Ectodermal cell (in vitro differentiated cells): ENCODE data around the gene CWC27.
"Not testable (repeated sequence)": the region's sequence is repeated elsewhere in the genome, so short reads cannot be mapped to it uniquely, and the experiment has no call there.

Experiments used
- H3K27ac ChIP-seq: 2 replicates; pipeline ENCODE4 v1.7.0; 2013; ENCODE audit warnings: mild to moderate bottlenecking, low read depth, low read length; ENCODE audit not compliant: insufficient read depth, poor library complexity, severe bottlenecking
- H3K27me3 ChIP-seq: 2 replicates; pipeline ENCODE4 v1.7.0; 2013; ENCODE audit warnings: mild to moderate bottlenecking, low read length; ENCODE audit not compliant: insufficient read depth, control insufficient read depth, poor library complexity, severe bottlenecking
- H3K36me3 ChIP-seq: one replicate; pipeline ENCODE4 v1.7.0; 2013; ENCODE audit warnings: low read length; ENCODE audit not compliant: control insufficient read depth, insufficient read depth
- H3K4me1 ChIP-seq: one replicate; pipeline ENCODE4 v1.7.0; 2013; ENCODE audit warnings: low read length; ENCODE audit not compliant: control insufficient read depth, insufficient read depth
- H3K4me3 ChIP-seq: 2 replicates; pipeline ENCODE4 v1.7.0; 2013; ENCODE audit warnings: low read depth, low read length, control low read depth; ENCODE audit not compliant: insufficient read depth
- H3K9me3 ChIP-seq: 2 replicates; pipeline ENCODE4 v1.7.0; 2013; ENCODE audit warnings: mild to moderate bottlenecking, low read length, moderate library complexity; ENCODE audit not compliant: control insufficient read depth
- WGBS, 2 experiments: methylation state at CpG; one replicate each; pipeline ENCODE4 v1.1.7; 2013; ENCODE audit warnings: missing lambda C conversion rate in 2 of 2; 5-methylcytosine and 5-hydroxymethylcytosine counted together

The CWC27 gene

GRCh38 chr5:64895748-64896147 is 127.0 kb downstream of the CWC27 start:
- no peaks in the 10 kb centered on the region for H3K4me1 ChIP-seq
- WGBS, 2 experiments, result 80 to 100% methylated on average over 1 of the region's 2 CpGs
- H3K4me3 ChIP-seq, result no peak overlapping the region
- H3K9me3 ChIP-seq, result no peaks in the 10 kb centered on the region
- H3K27ac ChIP-seq, result no peak overlapping the region
- no peaks in the 10 kb centered on the region for H3K36me3 ChIP-seq
- no peaks in the 10 kb centered on the region for H3K27me3 ChIP-seq

DNA sequence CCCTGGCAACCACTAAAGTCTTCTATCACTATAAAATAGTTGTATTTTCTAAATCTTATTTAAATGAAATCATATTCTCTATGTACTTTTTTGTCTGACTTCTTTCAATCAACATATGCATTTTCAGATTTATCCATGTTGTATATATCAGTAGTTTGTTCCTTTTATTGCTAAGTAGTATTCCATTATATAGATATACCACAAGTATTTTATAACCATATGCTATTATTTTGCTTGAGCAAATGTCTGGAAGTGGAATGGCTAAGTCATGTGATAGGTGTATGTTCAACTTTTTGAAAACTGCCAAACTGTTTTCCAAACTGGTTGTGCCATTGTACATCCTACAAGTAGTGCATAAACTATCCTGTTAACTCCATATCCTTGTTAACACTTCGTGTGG is 131.1 kb downstream of the CWC27 start:
- Histone ChIP-seq H3K4me3 (no peak overlapping the region), H3K27ac (no peak overlapping the region), H3K4me1 (no peaks in the 10 kb centered on the region), H3K27me3 (no peaks in the 10 kb centered on the region), H3K36me3 (no peaks in the 10 kb centered on the region), H3K9me3 (no peaks in the 10 kb centered on the region)
- WGBS, 2 experiments, result 100% methylated on average over 1 of the region's 1 CpG

DNA sequence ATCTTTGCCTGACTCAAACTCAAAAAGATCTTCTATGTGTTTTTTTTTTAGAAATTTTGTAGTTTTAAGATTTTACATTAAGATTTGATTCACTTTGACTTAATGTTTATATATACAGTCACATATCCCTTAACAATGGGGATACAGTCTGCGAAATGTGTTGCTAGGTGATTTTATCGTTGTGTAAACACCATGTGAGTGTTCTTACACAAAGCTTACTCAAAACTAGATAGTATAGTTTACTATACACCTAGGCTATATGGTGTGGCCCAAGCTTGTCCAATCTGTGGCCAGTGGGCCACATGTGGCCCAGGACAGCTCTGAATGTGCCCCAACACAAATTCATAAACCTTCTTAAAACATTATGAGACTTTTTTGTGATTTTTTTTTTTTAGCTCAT is 131.9 kb downstream of the CWC27 start:
- H3K27ac ChIP-seq, result no peak overlapping the region
- H3K27me3 ChIP-seq, result no peaks in the 10 kb centered on the region
- no peaks in the 10 kb centered on the region for H3K4me1 ChIP-seq
- no peaks in the 10 kb centered on the region for H3K36me3 ChIP-seq
- WGBS, 2 experiments, result 100% methylated on average over 1 of the region's 2 CpGs; no CpG with 5 or more reads in 1 of the 2 experiments
- H3K9me3 ChIP-seq, result no peaks in the 10 kb centered on the region
- H3K4me3 ChIP-seq, result no peak overlapping the region

- not testable (repeated sequence) for H3K4me1 ChIP-seq, H3K27ac ChIP-seq, H3K36me3 ChIP-seq, H3K9me3 ChIP-seq, H3K4me3 ChIP-seq, H3K27me3 ChIP-seq
Observed at GRCh38 chr5:64907399-64907798, 138.7 kb downstream of the CWC27 start.

- H3K27ac ChIP-seq, result no peak overlapping the region
- 93 to 100% methylated on average over 1 to 5 of the region's 5 CpGs for WGBS, 2 experiments
Observed at GRCh38 chr5:64914396-64914795, 145.7 kb downstream of the CWC27 start.

DNA sequence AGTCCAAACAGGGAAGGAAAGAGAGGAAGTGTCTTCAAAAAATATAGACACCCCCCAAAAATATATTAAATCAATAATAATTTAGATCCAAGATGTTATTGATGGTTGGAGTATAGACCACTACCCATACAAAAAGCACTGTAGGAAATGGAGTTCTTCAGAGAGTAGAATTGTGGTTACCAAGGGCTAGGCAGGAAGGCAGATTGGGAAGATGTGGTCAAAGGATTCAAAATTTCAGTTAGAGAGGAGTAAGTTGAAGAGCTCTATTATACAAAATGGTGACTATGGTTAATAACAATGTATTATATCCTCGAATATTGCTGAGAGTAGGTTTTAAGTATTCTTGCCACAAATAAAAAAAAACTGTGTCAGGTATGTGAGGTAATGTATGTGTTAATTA is 149.4 kb downstream of the CWC27 start:
- no peak overlapping the region for H3K4me3 ChIP-seq
- no peaks in the 10 kb centered on the region for H3K27me3 ChIP-seq
- no peak overlapping the region for H3K27ac ChIP-seq
- no peaks in the 10 kb centered on the region for H3K4me1 ChIP-seq
- WGBS, 2 experiments, result 91 to 100% methylated on average over 1 of the region's 1 CpG
- H3K36me3 ChIP-seq, result no peaks in the 10 kb centered on the region
- H3K9me3 ChIP-seq, result no peaks in the 10 kb centered on the region

More at GRCh38 chr5:64914396-64914795, 145.7 kb downstream of the CWC27 start:
- no peaks in the 10 kb centered on the region for H3K9me3 ChIP-seq
- H3K27me3 ChIP-seq, result no peaks in the 10 kb centered on the region
- H3K36me3 ChIP-seq, result no peaks in the 10 kb centered on the region
- H3K4me1 ChIP-seq, result no peaks in the 10 kb centered on the region
- no peak overlapping the region for H3K4me3 ChIP-seq

DNA sequence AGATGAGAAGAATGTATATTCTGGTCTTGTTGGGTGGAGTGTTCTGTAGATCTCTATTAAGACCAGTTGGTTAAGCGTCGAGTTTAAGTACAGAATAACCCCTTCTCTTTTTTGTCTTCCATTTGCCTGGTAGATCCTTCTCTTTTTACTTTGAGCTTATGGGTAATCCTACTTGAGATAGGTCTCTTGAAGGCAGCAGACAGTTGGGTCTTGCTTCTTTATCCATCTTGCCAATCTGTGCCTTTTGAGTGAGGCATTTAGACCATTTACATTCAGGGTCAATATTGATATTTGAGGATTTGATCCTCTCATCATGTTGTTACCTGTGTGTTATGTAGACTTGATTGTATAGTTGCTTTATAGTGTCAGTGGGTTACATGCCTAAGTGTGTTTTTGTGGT is 152.7 kb downstream of the CWC27 start:
- no peaks in the 10 kb centered on the region for H3K4me1 ChIP-seq
- H3K27me3 ChIP-seq, result no peaks in the 10 kb centered on the region
- no peak overlapping the region for H3K27ac ChIP-seq
- H3K36me3 ChIP-seq, result no peaks in the 10 kb centered on the region
- H3K4me3 ChIP-seq, result no peak overlapping the region
- no peaks in the 10 kb centered on the region for H3K9me3 ChIP-seq
- 71 to 92% methylated on average over 2 of the region's 2 CpGs for WGBS, 2 experiments

GRCh38 chr5:64923151-64923685 is 154.5 kb downstream of the CWC27 start:
- no peaks in the 10 kb centered on the region for H3K9me3 ChIP-seq
- WGBS, 2 experiments, result 85 to 94% methylated on average over 4 to 6 of the region's 6 CpGs
- no peak overlapping the region for H3K4me3 ChIP-seq
- no peaks in the 10 kb centered on the region for H3K4me1 ChIP-seq
- H3K36me3 ChIP-seq, result no peaks in the 10 kb centered on the region
- no peaks in the 10 kb centered on the region for H3K27me3 ChIP-seq
- no peak overlapping the region for H3K27ac ChIP-seq

GRCh38 chr5:64925123-64925522 is 156.4 kb downstream of the CWC27 start:
- H3K4me1 ChIP-seq, result no peaks in the 10 kb centered on the region
- H3K9me3 ChIP-seq, result no peaks in the 10 kb centered on the region
- H3K27me3 ChIP-seq, result no peaks in the 10 kb centered on the region
- H3K4me3 ChIP-seq, result no peak overlapping the region
- WGBS, 2 experiments, result 95 to 100% methylated on average over 1 of the region's 1 CpG
- H3K36me3 ChIP-seq, result no peaks in the 10 kb centered on the region
- no peak overlapping the region for H3K27ac ChIP-seq

DNA sequence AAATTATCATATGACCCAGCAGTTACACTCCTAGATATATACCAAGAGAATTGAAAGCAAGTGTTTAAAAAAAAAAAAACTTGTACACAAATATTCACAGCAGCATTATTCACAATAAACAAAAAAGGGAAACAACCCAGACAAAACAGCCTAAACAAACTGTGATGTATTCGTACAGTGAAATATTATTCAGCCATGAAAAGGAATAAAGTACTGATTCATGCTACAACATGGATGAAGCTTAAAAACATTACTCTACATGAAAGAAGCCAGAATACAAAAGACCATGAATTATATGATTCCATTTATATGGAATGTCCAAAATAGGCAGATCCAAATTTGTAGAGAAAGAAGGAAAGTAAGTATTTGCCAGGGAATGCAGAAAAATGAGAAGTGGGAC is 161.1 kb downstream of the CWC27 start:
- H3K4me3 ChIP-seq, result no peak overlapping the region
- H3K9me3 ChIP-seq, result no peaks in the 10 kb centered on the region
- no peaks in the 10 kb centered on the region for H3K36me3 ChIP-seq
- H3K27ac ChIP-seq, result no peak overlapping the region
- H3K4me1 ChIP-seq, result no peaks in the 10 kb centered on the region
- no CpG with 5 or more reads among the region's 1 CpG for WGBS, 2 experiments
- H3K27me3 ChIP-seq, result no peaks in the 10 kb centered on the region
